Naive thymus-derived CD8-positive, alpha-beta T cell (primary cell): ENCODE results near the gene LSM4. TPM values are rescaled to one million over a fixed set of nuclear protein-coding genes. Genes with fewer than 3 reads are reported as not detected.

Source experiments
- ATAC-seq, 2 donors: fragments of 150-1000 bp; cut with Tn5 transposase in 1 of 2; sonication (Bioruptor Pico), chemical (Tn5 transposase) in 1 of 2; 1 replicate in 1 of 2; 2 replicates in 1 of 2; pipeline ENCODE4 v1.10.0; 2021; ENCODE audit warnings: mild to moderate bottlenecking in 2 of 2, moderate library complexity in 2 of 2
- POLR2A ChIA-PET: fragments of 350-600 bp; sonication (Branson Sonifier 250); formaldehyde crosslinking; loops from one replicate; lab custom pipeline; 2021; ENCODE audit warnings: antibody characterized with exemption; lab: Charles Lee
- DNase-seq, 10 donors: peaks; one replicate each; pipeline versions ENCODE4 v3.0.0 to v3.0.0-alpha.2; 2020 to 2022
- H3K27ac Mint-ChIP-seq, 10 donors: one replicate each; pipeline ENCODE4 v1.8.0; 2020 to 2022; ENCODE audit warnings: mild to moderate bottlenecking in 10 of 10, mixed read lengths in 10 of 10, moderate library complexity in 4 of 10, inconsistent platforms in 1 of 10
- H3K27me3 Mint-ChIP-seq, 5 donors: one replicate each; pipeline ENCODE4 v1.8.0; 2021 to 2022; ENCODE audit warnings: mixed read lengths in 5 of 5
- H3K36me3 Mint-ChIP-seq, 3 donors: one replicate each; pipeline ENCODE4 v1.8.0; 2020 to 2022; ENCODE audit warnings: mixed read lengths in 3 of 3, mild to moderate bottlenecking in 2 of 3, inconsistent platforms in 1 of 3
- H3K4me1 Mint-ChIP-seq, 4 donors: one replicate each; pipeline ENCODE4 v1.8.0; 2021 to 2022; ENCODE audit warnings: mixed read lengths in 4 of 4
- H3K4me3 Mint-ChIP-seq, 10 donors: one replicate each; pipeline ENCODE4 v1.8.0; 2020 to 2022; ENCODE audit warnings: mild to moderate bottlenecking in 10 of 10, mixed read lengths in 10 of 10, moderate library complexity in 6 of 10, inconsistent platforms in 1 of 10
- H3K9me3 Mint-ChIP-seq, 9 donors: one replicate each; pipeline ENCODE4 v1.8.0; 2020 to 2022; ENCODE audit warnings: mixed read lengths in 9 of 9, mild to moderate bottlenecking in 3 of 9, inconsistent platforms in 1 of 9, moderate library complexity in 1 of 9
- polyA plus RNA-seq, 3 donors: library from polyadenylated mRNA; unstranded; fragments of 300-500 nt; fragmentation: Illumina TruSeq; gene quantifications; one replicate each; pipeline ENCODE4 v1.2.3, GENCODE V29; 2021
- total RNA-seq, 8 experiments: library from RNA in 2 of 8; stranded (reverse) in 2 of 8; gene quantifications; one replicate each; pipeline ENCODE4 v1.2.3 and lab custom pipeline; 2021 to 2026

Gene LSM4
- total and polyA plus RNA-seq, 5 experiments from 2014 or later, result 82.1 to 198 (median 162) TPM

DNA sequence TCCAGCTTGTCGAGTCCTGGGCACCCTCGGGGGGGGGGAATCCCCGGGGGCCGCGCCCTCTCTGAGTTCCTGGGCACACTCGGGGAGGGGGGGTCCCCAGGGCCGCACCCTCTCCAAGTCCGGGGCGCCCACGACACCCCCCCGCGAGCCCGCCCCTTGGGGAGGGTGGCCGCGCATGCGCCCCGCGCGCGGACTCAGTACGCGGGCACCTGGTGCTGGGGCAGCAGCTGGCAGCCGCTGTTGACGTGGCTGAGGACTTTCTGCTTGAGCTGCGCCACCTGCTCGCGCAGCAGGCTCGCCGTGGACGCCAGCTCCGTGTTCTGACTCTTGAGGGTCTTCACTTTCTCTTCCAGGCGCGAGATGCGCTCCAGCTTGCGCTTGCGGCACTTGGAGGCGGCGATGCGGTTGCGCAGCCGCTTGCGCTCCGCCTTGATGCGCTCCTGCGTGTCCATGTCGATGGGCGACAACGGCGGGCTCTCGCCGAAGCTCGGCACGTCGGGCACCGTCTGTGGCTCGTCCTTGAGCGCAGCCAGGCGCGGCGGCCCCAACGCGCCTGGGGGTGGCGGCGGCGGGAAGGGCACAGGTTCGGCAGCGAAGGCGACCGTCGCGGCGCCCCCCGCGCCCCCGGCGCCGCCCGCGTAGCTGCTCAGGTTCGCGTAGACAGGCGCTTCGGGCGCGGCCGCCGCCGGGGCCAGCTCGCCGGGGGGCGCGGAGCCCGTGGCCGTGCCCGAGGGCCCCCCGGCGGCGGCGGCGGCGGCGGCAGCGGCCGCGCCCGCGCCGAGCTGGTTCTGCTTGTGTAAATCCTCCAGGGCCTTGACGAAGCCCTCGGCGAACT is 42.4 kb downstream of the LSM4 start:
- H3K27ac Mint-ChIP-seq, result peak overlapping the region; percentile 87 to 100 (median 98)
- peaks cover 0 to 6% (median 0%) of the 10 kb centered on the region in 5 donors for H3K27me3 Mint-ChIP-seq
- H3K4me3 Mint-ChIP-seq, result peak overlapping the region; percentile 93 to 99 (median 97)
- H3K36me3 Mint-ChIP-seq, result peaks cover 0 to 41% (median 7%) of the 10 kb centered on the region in 3 donors
- POLR2A ChIA-PET, result interaction anchor here (0.6 to 23.0 kb wide), 54 partner anchors 9 to 1389 kb away, joined by 3 to 2305 read pairs (median 4); partner anchors contain the start of genes ARRDC2, BST2, COPE and DDX49
- peak; percentile 4 to 11 for ATAC-seq
- DNase-seq, result peak; percentile 75 to 93 (median 82)
- H3K9me3 Mint-ChIP-seq, result peaks cover 0 to 6% (median 0%) of the 10 kb centered on the region in 9 donors
- H3K4me1 Mint-ChIP-seq, result peaks cover 29 to 57% (median 48%) of the 10 kb centered on the region in 4 donors

DNA sequence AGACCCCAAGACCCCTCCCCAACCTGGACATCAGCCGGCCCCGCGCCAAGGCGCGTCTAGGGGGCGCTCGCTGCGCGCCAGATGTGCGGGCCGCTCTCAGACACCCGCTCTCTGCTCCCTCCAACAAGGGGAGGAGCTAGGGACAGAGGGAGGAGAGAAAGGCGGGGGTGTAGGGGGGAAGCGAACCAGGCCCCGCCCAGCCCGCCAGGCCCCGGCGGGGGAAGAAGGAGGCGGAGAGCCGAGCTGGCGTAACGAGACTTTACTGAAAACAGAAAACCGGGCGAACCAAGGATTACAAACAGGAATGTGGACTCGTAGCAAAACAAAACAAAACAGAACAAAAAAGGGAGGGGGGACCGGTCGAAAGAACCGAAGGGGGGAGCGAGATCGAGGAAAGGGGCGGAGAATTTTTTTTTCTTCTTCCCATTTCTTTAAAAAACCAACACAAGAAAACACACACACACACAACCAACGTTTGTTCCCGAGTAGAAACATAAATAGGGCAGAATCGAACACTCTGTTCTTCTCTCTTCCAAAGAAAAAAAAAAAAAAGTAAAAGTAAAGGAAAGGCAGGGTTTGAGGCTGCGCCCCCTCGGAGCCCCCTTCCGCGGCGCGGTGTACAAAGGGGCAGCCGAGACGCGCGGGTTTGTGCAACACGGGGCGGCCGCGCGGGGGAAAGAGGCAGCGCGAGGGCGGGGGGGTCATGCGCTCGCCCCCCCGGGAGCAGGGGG is 43.2 kb downstream of the LSM4 start:
- Mint-ChIP-seq H3K27ac (peak overlapping the region; percentile 91 to 100 (median 99)), H3K4me1 (peaks cover 22 to 57% (median 48%) of the 10 kb centered on the region in 4 donors), H3K9me3 (peaks cover 0 to 6% (median 0%) of the 10 kb centered on the region in 9 donors), H3K36me3 (peaks cover 0 to 47% (median 7%) of the 10 kb centered on the region in 3 donors), H3K27me3 (peaks cover 0 to 6% (median 0%) of the 10 kb centered on the region in 5 donors), H3K4me3 (peak overlapping the region; percentile 91 to 99 (median 97))
- DNase-seq (peak; percentile 80 to 97 (median 91)), ATAC-seq (peak; percentile 24 to 25)
- POLR2A ChIA-PET, result interaction anchor here (0.6 to 23.0 kb wide), 47 partner anchors 9 to 937 kb away, joined by 3 to 2305 read pairs (median 6); partner anchors contain the start of genes ARRDC2, FCHO1, KXD1 and LSM4

DNA sequence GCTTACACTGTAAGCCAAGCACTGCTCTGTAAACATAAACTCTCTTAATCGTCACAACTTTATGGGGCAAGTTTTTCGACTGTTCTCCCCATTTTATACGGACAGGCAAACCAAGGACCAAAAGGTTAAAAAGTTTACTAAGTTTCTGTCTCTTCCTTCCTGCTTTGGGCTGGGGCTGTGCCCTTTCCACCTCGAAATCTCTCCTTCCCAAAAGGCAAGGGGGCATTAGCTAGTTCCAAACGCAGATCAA is 43.7 kb downstream of the LSM4 start:
- peak overlapping the region; percentile 91 to 99 (median 97) for H3K4me3 Mint-ChIP-seq
- peaks cover 0 to 47% (median 7%) of the 10 kb centered on the region in 3 donors for H3K36me3 Mint-ChIP-seq
- ATAC-seq (no peak), DNase-seq (no peak)
- H3K9me3 Mint-ChIP-seq, result peaks cover 0 to 6% (median 0%) of the 10 kb centered on the region in 9 donors
- POLR2A ChIA-PET, result interaction anchor here (0.6 to 23.0 kb wide), 33 partner anchors 9 to 776 kb away, joined by 3 to 2305 read pairs (median 6); partner anchors contain the start of genes FCHO1, KXD1, LSM4 and MPV17L2
- peaks cover 0 to 6% (median 0%) of the 10 kb centered on the region in 5 donors for H3K27me3 Mint-ChIP-seq
- H3K27ac Mint-ChIP-seq, result peak overlapping the region; percentile 91 to 100 (median 99)
- H3K4me1 Mint-ChIP-seq, result peaks cover 24 to 60% (median 49%) of the 10 kb centered on the region in 4 donors

DNA sequence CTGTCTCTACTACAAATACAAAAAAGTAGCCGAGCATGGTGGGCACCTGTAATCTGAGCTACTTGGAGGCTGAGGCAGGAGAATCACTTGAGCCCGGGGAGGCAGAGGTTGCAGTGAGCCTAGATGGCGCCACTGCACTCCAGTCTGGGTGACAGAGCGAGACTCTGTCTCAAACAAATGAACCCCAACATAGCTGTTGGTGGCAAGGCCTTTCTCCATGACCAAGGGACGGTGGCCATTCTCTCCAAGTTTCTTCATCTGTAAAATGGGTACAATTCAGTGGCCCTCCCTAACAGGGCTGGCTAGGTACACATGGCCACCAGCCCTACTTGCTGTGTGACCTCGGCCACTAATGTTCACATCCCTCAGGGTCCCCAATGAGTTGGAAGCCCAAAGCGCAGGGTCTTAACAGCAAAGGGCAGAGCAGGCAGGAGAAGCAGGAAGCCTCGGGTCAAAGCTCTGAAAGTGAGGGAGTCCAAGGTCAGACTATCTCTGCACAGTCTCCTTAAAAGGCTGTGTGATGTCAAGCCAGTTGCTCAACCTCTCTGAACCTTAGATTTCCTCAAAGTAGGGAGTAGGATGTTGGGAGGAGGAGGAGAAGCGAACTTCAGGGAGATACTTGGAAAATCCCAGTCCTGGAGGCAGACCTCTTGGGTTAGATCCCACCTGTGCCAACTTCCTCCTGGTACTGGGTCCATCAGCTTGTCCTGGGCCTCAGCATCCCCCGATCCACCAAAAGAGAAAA is 44.2 kb downstream of the LSM4 start:
- DNase-seq, result peak in 7 of 10 donors; percentile 53 to 78 (median 70)
- POLR2A ChIA-PET, result interaction anchor here (0.6 to 23.0 kb wide), 24 partner anchors 9 to 528 kb away, joined by 3 to 2305 read pairs (median 6); partner anchors contain the start of genes FCHO1, KXD1, LSM4 and MPV17L2
- no peak for ATAC-seq
- Mint-ChIP-seq H3K4me3 (peak overlapping the region; percentile 91 to 99 (median 97)), H3K27ac (peak overlapping the region; percentile 91 to 100 (median 99)), H3K4me1 (peaks cover 24 to 61% (median 54%) of the 10 kb centered on the region in 4 donors), H3K27me3 (peaks cover 0 to 6% (median 0%) of the 10 kb centered on the region in 5 donors), H3K9me3 (peaks cover 0 to 6% (median 0%) of the 10 kb centered on the region in 9 donors), H3K36me3 (peaks cover 0 to 47% (median 7%) of the 10 kb centered on the region in 3 donors)

DNA sequence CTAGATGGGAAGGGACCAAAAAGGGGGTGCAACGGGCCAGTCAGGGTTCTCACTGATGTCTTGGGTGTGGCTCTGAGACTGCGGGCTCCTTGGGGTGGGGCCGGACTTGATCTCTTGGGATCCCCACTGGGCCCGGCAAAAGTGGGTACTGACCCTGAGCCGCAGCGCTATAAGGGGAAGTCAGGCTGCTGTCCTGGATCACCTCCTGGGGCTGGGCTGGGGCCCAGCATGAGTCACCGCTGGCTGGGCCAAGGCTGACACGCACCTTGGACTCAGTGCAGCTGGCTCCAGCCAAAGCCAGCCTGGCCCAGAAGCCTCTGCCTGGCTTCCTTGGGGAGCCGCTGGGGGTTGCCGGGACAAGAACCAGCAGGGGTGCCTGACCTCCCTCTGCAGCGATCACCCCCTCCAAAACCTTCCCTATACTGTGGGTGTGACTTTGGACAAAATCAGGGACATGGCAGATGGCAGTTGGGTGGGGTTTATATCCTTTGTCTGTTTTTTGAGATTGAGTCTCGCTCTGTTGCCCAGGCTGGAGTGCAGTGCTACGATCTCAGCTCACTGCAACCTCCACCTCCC is 48.0 kb downstream of the LSM4 start:
- Mint-ChIP-seq H3K9me3 (peaks cover 0 to 3% (median 0%) of the 10 kb centered on the region in 9 donors), H3K4me3 (peak overlapping the region in 7 of 10 donors; percentile 19 to 75 (median 58)), H3K27me3 (peaks cover 0 to 4% (median 0%) of the 10 kb centered on the region in 5 donors), H3K36me3 (peaks cover 0 to 48% (median 7%) of the 10 kb centered on the region in 3 donors), H3K4me1 (peaks cover 23 to 55% (median 51%) of the 10 kb centered on the region in 4 donors), H3K27ac (peak overlapping the region; percentile 21 to 100 (median 68))
- POLR2A ChIA-PET, result interaction anchor here (0.7 to 23.0 kb wide), 2 partner anchors 41 to 621 kb away, joined by 4 to 2305 read pairs; partner anchors contain the start of gene LSM4
- ATAC-seq (peak; percentile 1 to 3), DNase-seq (peak in 5 of 10 donors; percentile 34 to 69 (median 58))

DNA sequence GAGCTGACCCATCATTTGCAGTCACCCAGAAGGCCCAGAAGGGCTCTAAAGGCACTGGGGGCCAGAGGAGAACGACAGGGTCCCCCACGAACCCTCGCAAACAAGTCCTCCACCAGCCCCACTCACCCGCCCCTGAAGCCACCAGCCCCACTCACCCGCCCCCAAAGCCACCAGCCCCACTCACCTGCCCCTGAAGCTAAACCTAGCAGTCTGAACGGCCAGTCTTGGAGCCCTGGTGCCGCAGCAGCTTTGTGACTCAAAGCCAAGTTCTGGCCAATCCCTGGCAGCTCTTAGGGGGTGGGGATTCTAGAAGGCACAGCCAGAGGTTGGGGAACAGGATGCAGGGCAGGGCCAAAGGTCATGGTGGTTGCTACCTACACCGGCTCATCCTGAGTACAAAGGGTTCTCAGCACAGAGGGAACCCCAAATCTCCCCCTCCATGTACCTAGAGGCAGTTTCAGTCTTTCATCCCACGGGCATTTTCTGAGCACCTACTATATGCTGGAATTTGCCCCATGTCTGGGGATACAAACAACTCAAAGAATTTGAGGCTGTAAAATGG is 48.6 kb downstream of the LSM4 start, which contains the start of gene IQCN:
Gene IQCN (minus strand): TSS at position 234 of the 562 bp plus-strand sequence. CDS start 4,974 bp downstream, outside the sequence.
- ATAC-seq, result peak; percentile 16 to 29
- Mint-ChIP-seq H3K4me3 (peak within 1 kb of the TSS in 8 of 10 donors; percentile 14 to 75 (median 57)), H3K27me3 (no peaks in the 10 kb centered on the region), H3K9me3 (no peaks in the 10 kb centered on the region), H3K4me1 (peaks cover 17 to 54% (median 45%) of the 10 kb centered on the region in 4 donors), H3K36me3 (peaks cover 0 to 42% (median 5%) of the 10 kb centered on the region in 3 donors), H3K27ac (peak within 1 kb of the TSS; percentile 56 to 100 (median 76))
- DNase-seq, result peak in 7 of 10 donors; percentile 49 to 78 (median 66)
- POLR2A ChIA-PET, result interaction anchor here (0.5 to 23.0 kb wide), 4 partner anchors 21 to 621 kb away, joined by 3 to 2305 read pairs (median 4); partner anchors contain the start of gene LSM4

DNA sequence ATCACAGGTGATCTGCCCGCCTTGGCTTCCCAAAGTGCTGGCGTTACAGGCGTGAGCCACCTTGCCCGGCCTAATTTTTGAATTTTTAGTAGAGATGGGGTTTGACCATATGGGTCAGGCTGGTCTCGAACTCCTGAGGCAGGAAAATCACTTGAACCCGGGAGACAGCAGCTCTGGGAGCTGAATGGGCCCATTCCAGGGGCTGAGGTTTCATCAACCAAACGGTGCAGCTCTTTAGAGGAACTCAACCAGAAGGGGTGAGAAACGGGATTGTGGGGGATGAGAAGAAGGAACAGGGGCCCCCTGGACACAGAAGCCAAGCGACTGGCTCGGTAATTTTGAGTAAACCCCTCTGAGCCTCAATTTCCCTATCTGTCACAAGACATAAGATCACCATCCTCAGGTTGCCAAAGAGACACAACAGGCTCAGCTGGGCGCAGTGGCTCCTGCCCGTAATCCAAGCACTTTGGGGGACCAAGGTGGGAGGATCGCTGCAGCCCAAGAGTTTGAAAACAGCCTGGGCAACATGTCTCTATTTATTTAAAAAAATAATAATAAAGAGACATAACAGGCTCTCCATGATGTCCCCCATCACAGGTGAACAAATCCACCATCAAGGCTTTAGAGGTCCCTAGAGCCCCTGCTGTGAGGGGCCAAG is 49.2 kb downstream of the LSM4 start:
- Mint-ChIP-seq H3K27me3 (no peaks in the 10 kb centered on the region), H3K4me1 (peaks cover 16 to 48% (median 41%) of the 10 kb centered on the region in 4 donors), H3K4me3 (peak overlapping the region in 5 of 10 donors; percentile 8 to 75 (median 56)), H3K9me3 (no peaks in the 10 kb centered on the region), H3K27ac (peak overlapping the region in 5 of 10 donors; percentile 11 to 100 (median 56)), H3K36me3 (peaks cover 0 to 42% (median under 1%) of the 10 kb centered on the region in 3 donors)
- POLR2A ChIA-PET, result interaction anchor here (0.5 to 23.0 kb wide), 3 partner anchors 21 to 79 kb away, joined by 3 to 2305 read pairs (median 3); partner anchors contain the start of gene LSM4
- peak in 3 of 10 donors; percentile 36 to 50 (median 37) for DNase-seq
- no peak for ATAC-seq

DNA sequence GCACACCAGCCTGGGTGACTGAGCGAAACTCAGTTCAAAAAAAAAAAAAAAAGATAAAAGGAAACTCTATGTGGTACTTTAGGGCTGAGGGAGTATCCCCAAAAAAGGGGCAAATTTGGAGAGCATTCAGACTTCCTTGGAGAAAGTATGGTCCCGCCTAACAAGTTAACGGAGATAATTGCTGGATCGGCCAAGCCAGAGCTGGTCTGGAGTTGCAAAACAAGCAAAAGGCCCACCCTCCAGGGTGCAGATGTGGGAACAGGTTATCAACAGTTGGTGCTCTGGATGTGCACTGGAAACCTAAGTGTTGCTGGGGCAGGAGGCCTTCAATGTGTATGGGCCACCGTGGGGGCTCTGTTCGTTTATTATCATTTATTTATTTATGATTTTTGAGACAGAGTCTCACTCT is 51.4 kb downstream of the LSM4 start:
- Mint-ChIP-seq H3K27ac (peak overlapping the region in 4 of 10 donors; percentile 20 to 100 (median 68)), H3K27me3 (no peaks in the 10 kb centered on the region), H3K4me1 (peaks cover 13 to 38% (median 28%) of the 10 kb centered on the region in 4 donors), H3K36me3 (peaks cover 0 to 41% (median 0%) of the 10 kb centered on the region in 3 donors), H3K9me3 (no peaks in the 10 kb centered on the region), H3K4me3 (peak overlapping the region in 2 of 10 donors; percentile 30 to 36)
- POLR2A ChIA-PET, result interaction anchor here (0.7 to 1.1 kb wide), 6 partner anchors 10 to 919 kb away, joined by 3 to 6 read pairs (median 3); partner anchors contain the start of gene JUND
- ATAC-seq (peak; percentile 19 to 28), DNase-seq (peak in 3 of 10 donors; percentile 29 to 55 (median 40))

DNA sequence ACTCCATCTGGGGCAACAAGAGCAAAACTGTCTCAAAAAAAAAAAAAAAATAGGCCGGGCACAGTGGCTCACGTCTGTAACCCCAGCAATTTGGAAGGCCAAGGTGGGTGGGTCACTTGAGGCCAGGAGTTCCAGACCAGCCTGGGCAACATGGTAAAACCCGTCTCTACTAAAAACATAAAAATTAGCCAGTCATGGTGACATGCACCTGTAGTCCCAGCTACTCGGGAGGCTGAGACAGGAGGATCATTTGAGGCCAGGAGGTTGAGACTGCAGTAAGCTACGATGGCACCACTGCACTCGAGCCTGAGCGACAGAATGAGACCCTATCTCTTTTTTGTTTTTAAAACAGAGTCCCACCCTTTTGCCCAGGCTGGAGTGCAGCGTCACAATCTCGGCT is 52.5 kb downstream of the LSM4 start:
- Mint-ChIP-seq H3K27me3 (no peaks in the 10 kb centered on the region), H3K36me3 (peaks cover 0 to 40% (median 0%) of the 10 kb centered on the region in 3 donors), H3K9me3 (no peaks in the 10 kb centered on the region), H3K4me1 (peaks cover 13 to 35% (median 25%) of the 10 kb centered on the region in 4 donors), H3K27ac (peak overlapping the region in 2 of 10 donors; percentile 11 to 100), H3K4me3 (no peak overlapping the region)
- POLR2A ChIA-PET, result interaction anchor here (0.7 to 1.9 kb wide), 3 partner anchors 9 to 222 kb away, joined by 3 to 8 read pairs (median 5); no protein-coding TSS in a partner anchor
- ATAC-seq (no peak), DNase-seq (peak in 1 of 10 donors; percentile 21)
